ENCODE results near the gene GRK6. TPM values are rescaled to one million over a fixed set of nuclear protein-coding genes. Genes with fewer than 3 reads are reported as not detected.

GRK6 gene
- total RNA-seq, 1 experiment from 2014 or later: 82.3 TPM

- peaks cover 3% of the 10 kb centered on the region; the same call in 1 of the 2 replicates for H3K4me1 ChIP-seq (replicated peaks; ENCODE audit: insufficient read depth)
- POLR2A ChIA-PET (ENCODE audit: unreplicated experiment): no interaction called here
Observed at GRCh38 chr5:177405312-177405711, 21.2 kb upstream of the GRK6 start.

GRCh38 chr5:177405805-177406204 is 20.7 kb upstream of the GRK6 start:
- H3K4me1 ChIP-seq (replicated peaks; ENCODE audit: insufficient read depth): peaks cover 3% of the 10 kb centered on the region; the same call in 1 of the 2 replicates
- TF ChIP-seq EZH2 (IDR thresholded peaks at IDR 0.05; ENCODE audit: low read depth) (no peak), CTCF (conservative IDR thresholded peaks at IDR 0.05) (no peak)
- H3K9me3 ChIP-seq (ENCODE audit: insufficient read depth, low read depth): no peaks in the 10 kb centered on the region
- H4K20me1 ChIP-seq (ENCODE audit: insufficient read depth): no peaks in the 10 kb centered on the region
- no peak overlapping the region for H2AFZ ChIP-seq
- H3K4me3 ChIP-seq: no peak overlapping the region
- intact Hi-C loops (cut with micrococcal nuclease; ENCODE audit: unreplicated experiment): no loop called here
- CTCF ChIA-PET: interaction anchor here (0.7 kb wide), 1 partner anchor 40 kb away, joined by 3 read pairs; no protein-coding TSS in a partner anchor
- POLR2A ChIA-PET (ENCODE audit: unreplicated experiment): no interaction called here
- BruUV-seq (replicated peaks): no TSS peak
- H3K36me3 ChIP-seq (ENCODE audit: low read depth): no peaks in the 10 kb centered on the region
- no peaks in the 10 kb centered on the region for H3K79me2 ChIP-seq (ENCODE audit: low read depth)
- no peak for DNase-seq
- no peaks in the 10 kb centered on the region for H3K9me2 ChIP-seq (ENCODE audit: insufficient read depth)
- H3K4me2 ChIP-seq: no peak overlapping the region
- peaks cover 12% of the 10 kb centered on the region; the same call in 1 of the 2 replicates for H3F3A ChIP-seq (ENCODE audit: insufficient read depth, low read depth)
- H3K27ac ChIP-seq: no peak overlapping the region
- H3K27me3 ChIP-seq (ENCODE audit: insufficient read depth, low read depth): no peaks in the 10 kb centered on the region

More at GRCh38 chr5:177405312-177405711, 21.2 kb upstream of the GRK6 start:
- no peaks in the 10 kb centered on the region for H3K79me2 ChIP-seq (ENCODE audit: low read depth)
- no peak overlapping the region for H3K27ac ChIP-seq
- peaks cover 12% of the 10 kb centered on the region; the same call in 1 of the 2 replicates for H3F3A ChIP-seq (ENCODE audit: insufficient read depth, low read depth)
- no peaks in the 10 kb centered on the region for H3K36me3 ChIP-seq (ENCODE audit: low read depth)
- no peaks in the 10 kb centered on the region for H4K20me1 ChIP-seq (ENCODE audit: insufficient read depth)
- DNase-seq: no peak
- H3K4me2 ChIP-seq: no peak overlapping the region
- H3K4me3 ChIP-seq: no peak overlapping the region
- H3K9me3 ChIP-seq (ENCODE audit: insufficient read depth, low read depth): no peaks in the 10 kb centered on the region
- CTCF ChIA-PET: interaction anchor here (0.6 to 3.9 kb wide), 3 partner anchors 15 to 36 kb away, joined by 3 to 53 read pairs (median 5); partner anchors contain the start of gene GRK6
- TF ChIP-seq CTCF (conservative IDR thresholded peaks at IDR 0.05) (no peak), EZH2 (IDR thresholded peaks at IDR 0.05; ENCODE audit: low read depth) (no peak)
- no peaks in the 10 kb centered on the region for H3K9me2 ChIP-seq (ENCODE audit: insufficient read depth)
- no peaks in the 10 kb centered on the region for H3K27me3 ChIP-seq (ENCODE audit: insufficient read depth, low read depth)
- H2AFZ ChIP-seq: no peak overlapping the region
- no TSS peak for BruUV-seq (replicated peaks)
- intact Hi-C loops (cut with micrococcal nuclease; ENCODE audit: unreplicated experiment): no loop called here

GRCh38 chr5:177409043-177409801 is 17.3 kb upstream of the GRK6 start, which contains the start of gene F12:
F12 (minus strand) TSS chr5:177409564; CDS start chr5:177409527, 37 bp downstream.
- Histone ChIP-seq H3K27me3 (ENCODE audit: insufficient read depth, low read depth) (no peaks in the 10 kb centered on the region), H3K4me3 (no peak within 1 kb of the TSS), H3K36me3 (ENCODE audit: low read depth) (no peaks in the 10 kb centered on the region), H4K20me1 (ENCODE audit: insufficient read depth) (no peaks in the 10 kb centered on the region), H3K4me2 (no peak within 1 kb of the TSS), H3K9me2 (ENCODE audit: insufficient read depth) (no peaks in the 10 kb centered on the region), H3K9me3 (ENCODE audit: insufficient read depth, low read depth) (no peaks in the 10 kb centered on the region), H3K27ac (no peak within 1 kb of the TSS), H3K4me1 (replicated peaks; ENCODE audit: insufficient read depth) (no peaks in the 10 kb centered on the region), H2AFZ (no peak within 1 kb of the TSS), H3K79me2 (ENCODE audit: low read depth) (no peaks in the 10 kb centered on the region), H3F3A (ENCODE audit: insufficient read depth, low read depth) (no peaks in the 10 kb centered on the region; the same call in 1 of the 2 replicates)
- no peak for DNase-seq
- BruUV-seq (replicated peaks): no TSS peak
- TF ChIP-seq EZH2 (IDR thresholded peaks at IDR 0.05; ENCODE audit: low read depth) (no peak), CTCF (conservative IDR thresholded peaks at IDR 0.05) (no peak)
- ChIA-PET POLR2A (ENCODE audit: unreplicated experiment) (interaction anchor here (0.6 kb wide), 1 partner anchor 589 kb away, joined by 3 read pairs; no protein-coding TSS in a partner anchor), CTCF (no interaction called here)
- intact Hi-C loops (cut with micrococcal nuclease; ENCODE audit: unreplicated experiment): no loop called here
